Measurements from ENCODE around the gene CGB8.
"Not testable (repeated sequence)": the region's sequence is repeated elsewhere in the genome, so short reads cannot be mapped to it uniquely, and the experiment has no call there.

DNA sequence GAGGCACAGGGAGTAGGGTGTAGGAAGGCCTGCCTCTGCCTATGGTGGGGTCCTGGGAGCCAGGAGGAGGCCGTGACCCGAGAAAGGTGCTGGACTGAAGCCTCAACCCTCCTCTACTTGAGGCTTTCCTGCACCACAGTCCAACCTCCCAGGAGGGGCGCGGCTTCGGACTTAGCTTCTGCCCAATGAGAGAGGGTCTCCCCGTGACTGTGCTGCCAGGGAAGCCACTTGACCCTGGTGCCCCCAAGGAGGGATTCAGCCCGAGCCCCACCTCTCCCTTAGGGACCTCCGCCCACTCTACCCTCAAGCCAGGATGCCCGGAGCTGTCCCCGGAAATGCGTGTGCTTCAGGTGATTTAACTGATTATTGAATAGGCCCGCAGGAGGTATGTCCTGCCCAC is at the start of gene CGB8:
- not testable (repeated sequence) for TF ChIP-seq POLR2A (IDR thresholded peaks at IDR 0.05)
- TF ChIP-seq, protein P1, sequence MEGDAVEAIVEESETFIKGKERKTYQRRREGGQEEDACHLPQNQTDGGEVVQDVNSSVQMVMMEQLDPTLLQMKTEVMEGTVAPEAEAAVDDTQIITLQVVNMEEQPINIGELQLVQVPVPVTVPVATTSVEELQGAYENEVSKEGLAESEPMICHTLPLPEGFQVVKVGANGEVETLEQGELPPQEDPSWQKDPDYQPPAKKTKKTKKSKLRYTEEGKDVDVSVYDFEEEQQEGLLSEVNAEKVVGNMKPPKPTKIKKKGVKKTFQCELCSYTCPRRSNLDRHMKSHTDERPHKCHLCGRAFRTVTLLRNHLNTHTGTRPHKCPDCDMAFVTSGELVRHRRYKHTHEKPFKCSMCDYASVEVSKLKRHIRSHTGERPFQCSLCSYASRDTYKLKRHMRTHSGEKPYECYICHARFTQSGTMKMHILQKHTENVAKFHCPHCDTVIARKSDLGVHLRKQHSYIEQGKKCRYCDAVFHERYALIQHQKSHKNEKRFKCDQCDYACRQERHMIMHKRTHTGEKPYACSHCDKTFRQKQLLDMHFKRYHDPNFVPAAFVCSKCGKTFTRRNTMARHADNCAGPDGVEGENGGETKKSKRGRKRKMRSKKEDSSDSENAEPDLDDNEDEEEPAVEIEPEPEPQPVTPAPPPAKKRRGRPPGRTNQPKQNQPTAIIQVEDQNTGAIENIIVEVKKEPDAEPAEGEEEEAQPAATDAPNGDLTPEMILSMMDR (IDR thresholded peaks at IDR 0.05): not testable (repeated sequence)
